Peyer's patch (tissue), 4 donors: ENCODE results near the gene ATMIN.

ENCODE experiments used
- CTCF ChIP-seq, 6 experiments: fragments of 450-650 bp in 4 of 6; fragments of 200-600 bp in 2 of 6; sonication (generic) in 1 of 6; IDR thresholded peaks; one replicate each; pipeline ENCODE4 v1.5.1; 2017 to 2019; ENCODE audit warnings: antibody characterized with exemption in 6 of 6, mild to moderate bottlenecking in 3 of 6, moderate library complexity in 1 of 6
- POLR2A ChIP-seq, 2 donors: fragments of 450-650 bp; IDR thresholded peaks; one replicate each; pipeline ENCODE4 v1.5.1; 2017; ENCODE audit warnings: antibody characterized with exemption in 2 of 2, mild to moderate bottlenecking in 2 of 2, moderate library complexity in 2 of 2

DNA sequence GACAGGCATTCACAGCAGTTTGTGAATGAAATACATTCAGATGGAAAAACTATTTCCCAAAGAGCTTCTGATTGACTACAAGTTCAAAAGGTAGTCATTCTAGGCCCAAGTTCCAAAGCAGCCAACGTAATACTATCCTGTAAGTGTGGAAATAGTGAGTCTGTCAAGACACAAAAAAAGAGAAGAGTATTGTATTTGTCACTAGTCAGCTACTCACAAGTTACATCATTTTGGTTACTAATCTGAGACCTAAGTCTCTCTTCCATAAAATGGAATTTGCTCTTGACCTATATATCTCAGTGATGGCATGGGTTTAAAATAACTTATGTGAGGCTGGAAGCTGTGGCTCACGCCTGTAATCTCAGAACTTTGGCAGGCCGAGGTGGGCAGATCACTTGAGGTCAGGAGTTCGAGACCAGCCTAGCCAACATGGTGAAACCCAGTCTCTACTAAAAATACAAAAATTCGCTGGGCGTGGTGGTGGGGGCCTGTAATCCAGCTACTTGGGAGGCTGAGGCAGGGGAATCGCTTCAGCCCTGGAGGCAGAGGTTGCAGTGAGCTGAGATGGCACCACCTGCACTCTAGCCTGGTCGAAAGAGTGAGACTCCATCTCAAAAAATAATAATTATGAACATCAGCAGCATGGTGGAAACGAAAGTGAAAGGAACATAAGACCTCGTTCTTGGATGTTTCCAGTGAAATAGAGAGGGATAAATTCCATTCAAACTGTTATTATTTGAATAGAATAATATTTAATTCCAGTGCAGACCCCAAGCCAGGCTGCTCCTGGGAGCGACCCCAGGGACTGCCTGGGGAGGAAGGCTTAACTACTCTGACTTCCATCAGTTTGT, 31.8 kb upstream of the ATMIN start:
- no peak for TF ChIP-seq CTCF (IDR thresholded peaks at IDR 0.05)
- TF ChIP-seq POLR2A (IDR thresholded peaks at IDR 0.05) = no peak
